ENCODE results near the gene SPINT1. TPM values are rescaled to one million over a fixed set of nuclear protein-coding genes. Genes with fewer than 3 reads are reported as not detected.
A peak's percentile ranks its signal among the peaks of the same experiment; 100 is the strongest.

SPINT1 gene
- total and polyA plus RNA-seq, 2 of the 13 experiments (the other 11 are each of a cell fraction or from before 2014, with no cell fraction given), result 0.49 to 2.5 TPM

GRCh38 chr15:40807028-40807887 is 36.6 kb upstream of the SPINT1 start, which contains the start of the genes DNAJC17 and ZFYVE19 (continued):
- TF ChIP-seq ZNF501 (CRISPR knock-in tag; IDR thresholded peaks at IDR 0.05), result peak; percentile 36
- TF ChIP-seq ZHX1 (CRISPR knock-in tag; IDR thresholded peaks at IDR 0.05; ENCODE audit: low read depth), result peak; percentile 60; the same call in 1 of the 2 replicates
- no peak; the same call in 1 of the 2 replicates for TF ChIP-seq MAF1 (CRISPR knock-in tag; IDR thresholded peaks at IDR 0.05; ENCODE audit: borderline replicate concordance)
- TF ChIP-seq, protein P1, sequence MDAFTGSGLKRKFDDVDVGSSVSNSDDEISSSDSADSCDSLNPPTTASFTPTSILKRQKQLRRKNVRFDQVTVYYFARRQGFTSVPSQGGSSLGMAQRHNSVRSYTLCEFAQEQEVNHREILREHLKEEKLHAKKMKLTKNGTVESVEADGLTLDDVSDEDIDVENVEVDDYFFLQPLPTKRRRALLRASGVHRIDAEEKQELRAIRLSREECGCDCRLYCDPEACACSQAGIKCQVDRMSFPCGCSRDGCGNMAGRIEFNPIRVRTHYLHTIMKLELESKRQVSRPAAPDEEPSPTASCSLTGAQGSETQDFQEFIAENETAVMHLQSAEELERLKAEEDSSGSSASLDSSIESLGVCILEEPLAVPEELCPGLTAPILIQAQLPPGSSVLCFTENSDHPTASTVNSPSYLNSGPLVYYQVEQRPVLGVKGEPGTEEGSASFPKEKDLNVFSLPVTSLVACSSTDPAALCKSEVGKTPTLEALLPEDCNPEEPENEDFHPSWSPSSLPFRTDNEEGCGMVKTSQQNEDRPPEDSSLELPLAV (CRISPR knock-in tag; conservative IDR thresholded peaks at IDR 0.05; ENCODE audit: low read depth), result no peak
- peak; percentile 95 for TF ChIP-seq SP5 (CRISPR knock-in tag; IDR thresholded peaks at IDR 0.05; ENCODE audit: borderline replicate concordance, low read depth)
- TF ChIP-seq GABPA (IDR thresholded peaks at IDR 0.05; ENCODE audit: low read depth, low read length), result peak; percentile 36; the same call in 1 of the 2 replicates
- TF ChIP-seq GABPA (CRISPR knock-in tag; IDR thresholded peaks at IDR 0.05; ENCODE audit: low read depth), result peak; percentile 84
- TF ChIP-seq ZBTB7A (CRISPR knock-in tag; IDR thresholded peaks at IDR 0.05), result peak; percentile 98
- TF ChIP-seq SOX5 (CRISPR knock-in tag; IDR thresholded peaks at IDR 0.05; ENCODE audit: borderline replicate concordance), result peak; percentile 46; the same call in 1 of the 2 replicates
- TF ChIP-seq ZNF605 (CRISPR knock-in tag; IDR thresholded peaks at IDR 0.05), result peak; percentile 44
- peak; percentile 84 for TF ChIP-seq ZNF879 (CRISPR knock-in tag; IDR thresholded peaks at IDR 0.05)
- TF ChIP-seq PRMT3 (CRISPR knock-in tag; IDR thresholded peaks at IDR 0.05; ENCODE audit: borderline replicate concordance, low read depth), result no peak
- 0 out of 2 replicates have a peak, but pooled peaks have one; percentile 69 for TF ChIP-seq PAWR (CRISPR knock-in tag; IDR thresholded peaks at IDR 0.05; ENCODE audit: borderline replicate concordance)
- peak; percentile 39 for TF ChIP-seq FOXP4 (CRISPR knock-in tag; IDR thresholded peaks at IDR 0.05)
- no peak for TF ChIP-seq MBD4 (IDR thresholded peaks at IDR 0.05; ENCODE audit: borderline replicate concordance, low read length)
- TF ChIP-seq THAP9 (CRISPR knock-in tag; IDR thresholded peaks at IDR 0.05; ENCODE audit: borderline replicate concordance), result peak; percentile 77; the same call in 1 of the 2 replicates
- TF ChIP-seq, protein P2, sequence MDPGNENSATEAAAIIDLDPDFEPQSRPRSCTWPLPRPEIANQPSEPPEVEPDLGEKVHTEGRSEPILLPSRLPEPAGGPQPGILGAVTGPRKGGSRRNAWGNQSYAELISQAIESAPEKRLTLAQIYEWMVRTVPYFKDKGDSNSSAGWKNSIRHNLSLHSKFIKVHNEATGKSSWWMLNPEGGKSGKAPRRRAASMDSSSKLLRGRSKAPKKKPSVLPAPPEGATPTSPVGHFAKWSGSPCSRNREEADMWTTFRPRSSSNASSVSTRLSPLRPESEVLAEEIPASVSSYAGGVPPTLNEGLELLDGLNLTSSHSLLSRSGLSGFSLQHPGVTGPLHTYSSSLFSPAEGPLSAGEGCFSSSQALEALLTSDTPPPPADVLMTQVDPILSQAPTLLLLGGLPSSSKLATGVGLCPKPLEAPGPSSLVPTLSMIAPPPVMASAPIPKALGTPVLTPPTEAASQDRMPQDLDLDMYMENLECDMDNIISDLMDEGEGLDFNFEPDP (CRISPR knock-in tag; conservative IDR thresholded peaks at IDR 0.05), result no peak
